HG03460 (cell line): ENCODE results near the gene PMEPA1.

ENCODE experiments used
- ATAC-seq: cut with Tn5 transposase; IDR thresholded peaks from one replicate; pipeline ENCODE4 v1.9.1; 2021; ENCODE audit not compliant: unreplicated experiment

PMEPA1 gene, protein sequence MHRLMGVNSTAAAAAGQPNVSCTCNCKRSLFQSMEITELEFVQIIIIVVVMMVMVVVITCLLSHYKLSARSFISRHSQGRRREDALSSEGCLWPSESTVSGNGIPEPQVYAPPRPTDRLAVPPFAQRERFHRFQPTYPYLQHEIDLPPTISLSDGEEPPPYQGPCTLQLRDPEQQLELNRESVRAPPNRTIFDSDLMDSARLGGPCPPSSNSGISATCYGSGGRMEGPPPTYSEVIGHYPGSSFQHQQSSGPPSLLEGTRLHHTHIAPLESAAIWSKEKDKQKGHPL

DNA sequence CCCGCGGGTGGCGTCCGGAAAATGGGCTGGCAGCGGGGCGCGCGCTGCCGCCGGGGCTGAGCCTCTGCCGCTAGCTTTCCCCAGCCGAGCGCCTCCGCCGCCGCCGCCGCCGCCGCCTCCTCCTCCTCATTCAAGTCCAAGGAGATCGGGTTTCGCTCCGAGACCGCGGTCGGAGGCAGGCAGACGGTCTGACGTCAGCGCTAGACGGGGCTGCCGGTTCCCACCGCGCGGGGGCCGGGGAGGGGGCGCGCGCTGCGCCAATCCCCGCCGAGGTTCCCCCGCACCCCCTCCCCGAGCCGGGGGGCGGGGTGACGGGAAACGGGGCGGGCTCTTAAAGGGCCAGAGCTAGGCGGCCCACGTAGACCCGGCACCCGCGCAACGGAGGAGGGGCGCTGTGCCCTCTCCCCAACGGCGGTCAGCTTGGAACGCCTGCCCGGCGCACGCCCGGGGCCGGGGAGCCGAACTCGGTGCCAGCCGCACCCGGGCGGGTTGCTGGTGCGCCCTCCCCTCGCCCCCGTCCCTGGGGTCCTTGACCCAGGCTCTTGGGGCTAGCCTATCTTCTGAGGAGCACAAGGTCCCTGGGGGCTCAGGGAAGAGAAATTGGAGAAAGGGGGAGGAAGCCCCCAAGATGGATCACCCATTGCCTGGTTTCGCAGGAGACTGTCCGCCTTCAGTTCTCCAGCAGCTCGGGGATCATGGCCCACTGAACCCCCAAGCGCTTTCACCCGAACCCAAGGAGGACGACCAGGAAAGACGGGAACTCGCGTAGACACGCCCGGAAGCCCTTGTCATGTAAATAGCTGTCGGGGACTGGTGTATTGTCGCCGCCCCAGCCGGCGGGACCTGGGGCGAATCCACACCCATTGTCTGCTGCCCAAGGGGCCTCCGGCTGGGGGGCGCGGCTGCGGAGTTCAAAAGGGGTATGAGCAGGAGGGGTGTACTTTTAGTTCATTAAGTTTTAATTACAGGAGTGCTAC, at the start of gene PMEPA1:
TSS of gene PMEPA1 (minus strand) at position 193 of the 977 bp plus-strand sequence. CDS start 433 bp downstream, outside the sequence.
- peak; percentile 65 for ATAC-seq

DNA sequence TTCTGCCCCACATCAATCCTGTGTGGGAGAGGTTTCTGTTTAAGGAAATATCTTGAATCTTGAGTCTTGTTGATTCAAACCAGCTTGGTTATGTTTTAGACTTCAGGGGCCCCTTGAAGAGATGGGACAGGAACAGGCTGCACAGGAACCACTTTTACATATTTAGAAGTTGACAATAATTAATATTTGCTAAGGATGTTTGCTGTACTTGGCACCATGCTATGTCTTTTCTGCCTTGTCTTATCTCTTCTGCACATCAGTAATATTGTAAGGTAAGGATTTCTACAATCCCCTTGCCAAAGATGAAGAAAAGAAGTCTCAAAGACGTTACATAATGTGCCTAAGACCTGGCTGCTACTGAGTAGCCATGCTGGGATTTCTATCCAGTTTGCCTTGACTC, 48.0 kb upstream of the PMEPA1 start:
- no peak for ATAC-seq

DNA sequence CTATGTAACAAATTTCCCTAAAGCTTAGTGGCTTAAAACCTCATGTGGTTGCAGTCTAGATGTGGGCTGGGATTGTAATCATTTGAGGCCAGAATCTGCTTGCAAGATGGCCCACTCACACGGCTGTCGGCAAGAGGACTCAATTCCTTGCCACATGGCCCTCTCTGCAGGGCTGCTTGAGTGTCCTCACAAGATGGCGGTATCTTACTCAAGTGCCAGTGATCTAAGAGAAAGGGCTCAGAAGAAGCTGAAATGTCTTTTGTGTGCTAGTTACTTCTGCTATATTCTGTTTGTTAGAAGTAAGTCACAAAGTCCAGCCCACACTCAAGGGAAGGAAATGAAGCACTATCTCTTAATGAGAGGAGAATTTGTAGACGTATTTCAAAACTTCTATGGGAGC, 47.1 kb upstream of the PMEPA1 start:
- no peak for ATAC-seq

DNA sequence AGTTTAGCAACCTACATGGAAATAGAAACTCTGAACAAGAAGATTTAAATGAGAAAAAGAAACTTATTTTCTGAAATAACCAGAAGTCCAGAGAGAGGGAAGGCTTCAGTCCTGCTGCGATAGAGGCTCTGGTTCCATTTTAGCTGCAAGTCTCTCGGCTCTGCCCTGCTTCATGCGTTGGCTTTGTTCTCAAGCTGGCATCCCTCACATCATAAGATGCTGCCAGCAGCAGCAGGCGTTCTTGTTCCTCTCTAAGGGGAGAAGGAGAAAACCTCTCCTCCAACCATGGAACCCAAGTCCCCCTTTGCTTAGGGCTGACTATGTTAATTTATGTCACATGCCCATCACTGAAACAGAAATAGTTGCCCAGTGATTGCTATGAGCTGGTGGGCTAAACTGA, 46.4 kb upstream of the PMEPA1 start:
- ATAC-seq = no peak

DNA sequence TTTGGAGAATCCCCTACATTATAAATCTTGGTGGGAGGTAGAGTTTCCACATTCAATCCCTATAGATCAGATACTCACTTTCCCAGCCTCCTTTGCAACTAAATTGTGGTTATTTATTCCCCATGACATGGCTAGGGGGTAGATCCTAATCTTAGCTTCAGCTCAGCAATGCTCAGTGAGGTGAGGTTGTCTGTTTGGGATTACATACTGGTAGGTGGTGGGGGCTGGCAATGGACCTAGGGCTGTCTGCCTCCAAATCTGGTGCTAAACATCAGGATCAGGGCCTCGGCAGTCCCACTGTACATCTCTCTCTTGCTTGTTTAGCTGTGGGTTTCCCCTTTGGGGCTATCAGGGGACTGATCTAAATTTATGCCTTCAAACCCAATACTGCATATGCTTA, 45.8 kb upstream of the PMEPA1 start:
- ATAC-seq = no peak

DNA sequence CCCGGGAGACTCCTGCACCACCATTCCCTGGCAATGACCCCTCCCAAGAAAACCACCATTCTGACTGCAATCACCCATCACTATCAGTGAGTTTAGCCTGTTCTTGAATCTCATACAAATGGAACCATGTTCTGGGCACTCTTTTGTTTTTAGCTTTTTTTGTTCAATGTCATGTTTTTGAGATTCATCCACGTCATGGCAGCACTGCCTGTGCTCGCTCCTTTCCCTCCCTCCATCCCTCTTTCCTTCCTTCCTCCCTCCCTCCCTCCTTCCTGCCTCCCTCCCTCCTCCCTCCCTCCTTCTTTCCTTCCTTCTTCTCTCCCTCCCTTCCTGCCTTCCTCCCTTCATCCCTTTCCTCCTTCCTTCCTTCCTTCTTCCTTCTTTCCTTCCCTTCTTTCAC, 44.4 kb upstream of the PMEPA1 start:
- ATAC-seq = no peak

DNA sequence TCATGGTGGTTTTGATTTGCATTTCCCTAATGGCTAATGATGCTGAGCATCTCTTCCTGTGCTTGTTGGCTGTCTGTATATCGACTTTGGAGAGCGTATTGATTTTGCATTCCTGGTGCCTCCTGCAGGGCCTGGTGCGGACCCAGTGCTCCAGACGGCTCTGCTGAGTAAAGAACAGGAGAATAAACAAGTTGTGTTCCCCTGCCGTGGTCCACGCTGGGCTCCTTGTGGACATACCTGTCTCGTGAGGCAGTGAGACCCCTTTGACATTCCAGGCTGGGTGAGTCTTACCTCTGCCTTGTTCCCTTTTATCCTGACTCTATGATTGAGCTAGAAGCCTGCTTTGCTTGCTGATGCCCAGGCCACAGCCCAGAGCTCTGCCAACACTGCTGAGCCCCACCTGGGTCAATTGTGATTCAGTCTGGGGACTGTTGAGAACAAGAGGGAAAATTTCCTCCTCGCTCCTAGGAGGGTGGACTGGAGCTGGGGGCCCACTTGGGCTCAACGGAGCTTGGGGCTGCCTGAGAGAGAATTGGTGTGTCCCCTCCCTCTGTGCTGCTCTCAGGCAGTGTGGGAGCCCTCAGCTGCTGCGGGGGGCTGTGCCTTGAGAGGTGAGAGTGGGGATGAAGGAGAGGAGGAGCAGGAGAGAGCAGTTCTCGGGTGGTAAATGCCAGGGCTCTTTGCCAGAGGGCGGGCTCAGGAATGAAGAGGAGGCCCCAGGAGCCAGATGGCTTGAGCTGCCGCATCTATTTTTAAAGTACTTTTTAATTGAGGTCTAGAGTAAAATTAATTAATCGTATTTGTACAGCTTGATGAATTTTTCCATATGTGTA, 43.7 kb upstream of the PMEPA1 start:
- no peak for ATAC-seq

DNA sequence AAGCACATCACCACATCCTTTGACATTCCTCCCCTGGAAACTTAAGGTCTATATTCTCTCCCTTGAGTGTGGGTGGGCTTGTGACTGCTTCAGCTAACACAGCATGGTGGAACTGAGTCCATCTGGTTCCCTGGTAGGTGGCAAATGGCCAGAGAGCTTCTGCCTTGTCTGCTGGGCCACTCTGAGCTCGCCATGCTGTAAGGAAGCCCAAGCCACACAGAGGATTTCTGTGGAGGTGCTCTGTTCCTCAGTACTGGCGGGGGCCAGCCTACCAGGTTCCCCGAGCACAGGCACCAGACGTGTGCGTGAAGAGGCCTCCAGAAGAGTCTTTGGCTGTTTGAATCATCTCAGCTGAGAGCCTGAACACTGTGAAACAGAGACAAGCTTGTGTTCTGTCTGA, 41.6 kb upstream of the PMEPA1 start:
- no peak for ATAC-seq

DNA sequence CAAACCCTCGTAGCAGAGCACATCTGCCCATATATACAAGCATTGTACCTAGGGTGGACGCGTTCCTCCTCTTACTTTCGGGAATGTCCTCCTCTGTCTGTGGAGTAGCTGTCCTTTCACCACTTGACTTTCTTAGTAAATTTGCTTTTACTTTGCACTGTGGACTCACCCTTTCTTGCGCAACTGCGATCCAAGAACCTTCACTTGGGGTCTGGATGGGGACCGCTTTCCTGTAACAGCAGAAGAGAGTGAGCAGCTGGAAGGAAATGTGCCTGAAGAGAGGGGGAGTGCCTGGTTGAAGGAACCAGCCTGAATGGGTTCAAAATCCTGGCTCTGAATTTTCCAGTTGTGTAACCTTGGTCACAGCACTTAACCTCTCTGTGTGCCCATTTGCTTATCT, 40.1 kb upstream of the PMEPA1 start:
- no peak for ATAC-seq

DNA sequence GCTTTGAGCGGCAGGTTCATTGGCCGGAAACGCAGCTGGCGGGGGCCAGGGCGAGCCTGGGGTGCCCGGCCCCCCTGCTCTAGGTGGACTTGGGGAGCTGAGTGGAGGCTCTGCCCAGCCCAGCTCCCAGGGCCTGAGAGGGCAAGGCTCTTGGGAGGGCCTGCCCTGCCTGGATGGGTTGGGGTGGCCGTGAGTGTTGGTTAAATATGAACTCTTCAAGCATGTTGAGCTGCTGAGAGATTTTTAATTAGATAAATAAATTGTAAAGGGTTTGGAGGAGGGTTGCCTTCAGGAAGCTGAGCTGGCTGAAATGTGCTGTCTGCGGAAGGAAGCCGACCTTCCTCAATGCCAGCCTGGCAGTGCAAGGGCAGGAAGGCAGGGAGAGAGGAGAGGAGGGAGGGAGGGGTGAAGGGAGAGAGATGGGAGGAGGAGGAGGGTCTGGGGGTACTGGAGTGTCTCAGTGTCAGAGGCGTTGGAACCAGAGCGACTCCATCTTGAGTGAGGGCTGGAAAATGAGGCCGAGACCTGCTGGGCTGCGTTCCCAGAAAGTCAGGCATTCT, 39.4 kb upstream of the PMEPA1 start:
- no peak for ATAC-seq

DNA sequence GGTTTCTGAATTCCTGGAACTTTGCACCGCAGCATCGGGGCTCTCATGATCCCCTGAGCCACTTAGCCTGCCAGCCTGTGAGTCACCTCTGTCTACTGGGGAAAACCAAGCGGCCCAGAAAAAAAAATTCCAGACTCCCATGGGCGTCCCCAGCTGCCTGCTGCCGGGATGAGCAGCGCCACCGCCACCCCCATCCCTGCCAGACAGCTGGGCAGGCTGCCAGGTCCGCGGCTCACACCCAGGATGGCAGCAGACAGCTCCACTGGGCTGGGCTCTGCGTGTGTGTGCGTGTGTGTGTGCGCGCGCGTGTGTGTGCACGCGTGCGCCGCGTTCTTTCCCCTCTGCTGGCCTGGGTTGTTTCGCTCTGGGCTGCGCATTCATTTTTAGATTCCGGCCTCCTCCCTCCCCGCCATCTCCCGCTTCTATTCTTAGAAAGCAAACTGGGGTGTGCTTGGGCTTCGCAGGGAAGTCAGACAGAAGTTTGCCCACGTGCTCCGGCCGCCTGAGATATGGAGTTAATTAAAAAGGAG, 38.9 kb upstream of the PMEPA1 start:
- peak; percentile 55 for ATAC-seq

DNA sequence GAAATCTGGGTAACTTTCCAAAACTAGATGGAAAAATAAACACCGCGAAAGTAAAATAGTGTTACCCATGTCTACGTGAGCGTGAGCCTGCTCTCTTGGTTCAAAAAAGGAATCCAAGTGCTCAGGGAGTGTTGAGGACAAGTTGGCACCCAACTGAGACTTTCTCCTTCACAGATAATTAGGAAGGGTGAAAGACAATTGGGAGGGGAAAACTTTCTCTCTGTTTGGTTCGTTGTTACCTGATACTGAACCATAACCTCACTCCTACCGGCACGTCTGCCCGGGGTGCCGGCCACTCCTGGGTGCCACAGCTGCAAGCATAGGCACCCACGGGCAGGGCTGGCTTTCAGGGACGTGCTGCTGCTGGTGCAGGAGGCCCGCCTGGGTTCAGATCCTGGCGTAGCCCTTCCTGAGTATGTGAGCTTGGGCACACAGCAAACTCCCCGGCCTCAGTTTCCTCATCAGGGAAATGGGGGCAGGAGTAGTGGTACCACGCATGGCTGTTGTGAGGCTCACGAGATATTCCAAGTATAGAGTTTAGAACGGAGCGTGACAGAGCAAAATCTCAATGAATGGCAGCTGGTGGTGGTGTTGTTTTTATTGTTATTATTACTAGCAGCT, 38.2 kb upstream of the PMEPA1 start:
- ATAC-seq = no peak

DNA sequence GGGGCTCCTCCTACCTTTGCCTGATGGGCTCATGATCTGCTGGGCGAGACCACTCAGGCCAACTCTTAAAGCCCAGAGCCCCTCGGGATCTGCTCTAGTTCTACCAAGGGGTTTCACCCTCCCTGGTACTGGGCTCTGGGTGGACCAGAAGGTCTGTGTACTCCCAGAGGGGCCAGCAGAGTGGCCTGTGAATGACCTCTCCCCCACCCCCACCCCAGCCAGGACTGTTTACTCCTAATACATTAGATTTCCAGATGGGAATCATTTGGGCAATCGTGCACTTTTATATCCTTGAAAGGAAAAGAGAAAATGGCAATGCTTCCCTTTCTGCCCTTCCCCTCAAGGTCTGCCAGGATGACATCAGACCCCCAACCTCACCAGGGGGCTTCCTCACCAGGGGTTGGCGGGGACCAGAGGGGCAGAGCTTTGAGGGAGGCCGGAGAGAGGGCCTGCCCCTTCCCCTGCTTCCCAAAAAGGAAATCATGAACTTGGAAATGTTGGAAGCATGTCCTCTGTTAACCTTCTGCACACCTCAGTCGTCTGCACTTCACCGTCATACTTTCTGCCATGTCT, 37.1 kb upstream of the PMEPA1 start:
- ATAC-seq = no peak

DNA sequence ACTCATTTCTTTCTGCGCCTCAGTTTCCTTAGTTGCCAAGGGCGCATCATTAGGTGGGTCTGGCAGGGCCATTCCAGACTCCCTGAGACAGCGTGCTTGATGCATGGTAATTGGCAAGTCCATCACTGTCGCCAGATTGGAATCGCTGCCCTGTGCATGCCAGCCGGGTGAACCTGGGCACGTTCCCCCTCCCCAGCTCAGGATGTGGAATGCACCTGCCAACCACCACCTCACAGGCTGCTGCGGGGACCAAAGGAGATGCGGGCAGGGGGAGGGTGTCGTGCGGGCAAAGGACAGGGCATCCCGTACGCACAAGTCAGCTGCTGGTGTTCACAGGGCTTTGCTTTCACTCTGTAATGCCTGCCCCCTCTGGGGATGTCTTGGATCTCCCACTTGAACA, 36.4 kb upstream of the PMEPA1 start:
- no peak for ATAC-seq

DNA sequence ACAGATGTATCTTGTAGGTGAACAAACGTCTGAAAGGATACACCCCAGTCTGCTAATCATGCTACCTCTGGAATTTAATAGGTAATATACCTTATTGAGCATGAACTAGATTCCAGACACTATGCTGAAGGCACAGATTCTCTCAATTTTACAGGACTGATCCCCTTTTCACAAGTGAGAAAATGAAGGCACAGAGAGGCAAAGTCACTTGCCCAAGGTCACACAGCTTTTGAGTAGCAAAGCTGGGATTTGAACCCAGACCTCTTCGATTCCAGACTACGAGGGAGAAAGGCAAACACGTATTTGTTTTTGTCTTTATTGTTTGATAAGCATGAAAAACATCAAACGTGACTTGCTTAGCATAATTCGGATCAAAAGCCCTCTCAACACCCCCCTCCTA, 34.4 kb upstream of the PMEPA1 start:
- no peak for ATAC-seq

DNA sequence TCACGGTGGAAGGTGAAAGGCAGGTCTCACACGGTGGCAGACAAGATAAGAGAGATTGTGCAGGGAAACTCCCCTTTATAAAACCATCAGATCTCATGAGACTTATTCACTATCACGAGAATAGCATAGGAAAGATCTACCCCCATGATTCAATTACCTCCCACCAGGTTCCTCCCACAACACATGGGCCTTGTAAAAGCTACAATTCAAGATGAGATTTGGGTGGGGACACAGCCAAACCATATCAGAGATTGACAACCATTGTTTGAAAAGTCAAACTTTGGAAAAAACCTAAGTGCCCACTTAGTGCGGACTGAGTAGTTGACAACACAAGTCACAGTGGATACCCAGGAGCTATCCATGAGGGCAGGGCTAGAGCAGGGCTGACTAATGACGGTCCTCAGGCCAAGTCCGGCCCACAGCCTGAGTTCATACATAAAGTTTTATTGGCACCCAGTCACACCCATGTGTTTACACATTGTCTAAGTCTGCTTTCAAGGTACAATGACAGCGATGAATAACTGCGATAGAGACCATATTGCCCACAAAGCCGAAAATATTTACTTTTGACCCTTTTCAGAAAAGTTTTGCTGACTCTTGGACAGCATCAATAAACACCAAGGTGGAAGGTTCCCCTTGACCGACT, 33.8 kb upstream of the PMEPA1 start:
- ATAC-seq = no peak

DNA sequence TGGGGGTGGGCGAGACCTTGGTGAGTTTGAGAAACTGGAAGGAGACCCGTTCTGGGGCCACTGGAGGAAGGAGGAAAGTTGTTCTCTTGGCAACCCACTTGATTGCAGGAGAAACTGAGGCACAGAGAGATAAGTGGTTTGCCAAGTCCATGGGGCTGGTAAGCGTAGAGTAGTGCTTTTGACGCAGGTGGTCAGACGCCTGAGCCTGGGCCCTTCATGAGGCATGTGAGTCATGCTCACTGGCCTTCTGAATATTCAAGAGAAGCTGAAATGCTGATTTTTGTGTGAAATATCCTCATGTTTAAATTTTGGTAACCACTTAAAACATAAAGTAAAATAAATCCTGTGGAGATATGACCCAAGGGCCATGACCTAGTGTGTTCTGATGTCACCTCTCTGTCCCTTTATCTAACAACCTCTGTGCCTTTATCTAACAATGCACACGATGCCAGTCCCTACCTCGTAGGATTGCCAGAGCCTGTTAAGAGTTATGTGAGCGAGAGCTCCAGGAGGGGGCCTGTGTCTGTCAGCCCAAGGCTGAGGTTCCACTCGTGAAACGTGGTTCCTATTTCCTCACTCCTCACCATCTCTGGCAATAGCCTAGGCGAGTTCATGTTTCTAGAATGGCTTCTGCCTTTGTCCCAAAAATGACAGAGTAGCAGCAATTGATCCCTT, 32.8 kb upstream of the PMEPA1 start:
- ATAC-seq = no peak

DNA sequence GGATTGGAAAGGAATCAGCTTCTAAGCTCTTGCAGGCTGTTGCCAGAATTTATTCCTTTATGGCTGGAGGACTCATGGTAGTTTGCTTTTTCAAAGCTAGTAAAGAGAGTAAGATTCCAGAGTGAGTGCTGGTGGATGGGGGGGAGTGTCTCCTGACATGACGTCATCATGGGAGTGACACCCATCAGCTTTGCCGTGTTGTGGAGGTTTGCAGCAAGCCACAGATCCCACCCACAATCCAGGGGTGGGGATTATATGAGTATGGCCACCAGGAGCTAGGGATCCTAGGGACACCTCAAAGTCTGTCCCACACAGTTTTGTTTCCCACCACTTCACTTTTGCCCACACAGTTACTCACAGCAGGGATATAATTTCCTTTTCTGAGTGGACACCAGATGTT, 28.7 kb upstream of the PMEPA1 start:
- ATAC-seq = no peak

DNA sequence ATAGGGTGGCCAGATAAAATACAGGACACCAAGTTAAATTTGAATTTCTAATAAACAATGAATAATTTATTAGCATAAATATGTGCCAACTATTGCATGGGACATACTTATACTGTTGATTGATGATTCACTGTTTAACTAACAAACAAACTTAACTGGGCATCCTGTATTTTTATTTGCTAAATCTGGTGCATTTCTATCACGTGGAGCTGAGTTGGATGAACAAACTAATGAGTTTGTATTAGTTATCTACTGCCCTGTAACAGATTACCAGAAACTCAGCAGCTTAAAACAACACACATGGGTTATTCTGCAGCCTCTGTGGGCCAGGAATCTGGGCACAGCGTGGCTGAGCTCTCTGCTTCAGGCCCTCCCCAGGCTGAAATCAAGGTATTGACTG, 28.2 kb upstream of the PMEPA1 start:
- ATAC-seq = no peak
